ENCODE results near the gene BAG3. TPM values are rescaled to one million over a fixed set of nuclear protein-coding genes. Genes with fewer than 3 reads are reported as not detected.

The BAG3 gene
- total and polyA plus RNA-seq, 2 of the 4 experiments (the other 2 are of a cell fraction) = 5.4 to 42.5 TPM

DNA sequence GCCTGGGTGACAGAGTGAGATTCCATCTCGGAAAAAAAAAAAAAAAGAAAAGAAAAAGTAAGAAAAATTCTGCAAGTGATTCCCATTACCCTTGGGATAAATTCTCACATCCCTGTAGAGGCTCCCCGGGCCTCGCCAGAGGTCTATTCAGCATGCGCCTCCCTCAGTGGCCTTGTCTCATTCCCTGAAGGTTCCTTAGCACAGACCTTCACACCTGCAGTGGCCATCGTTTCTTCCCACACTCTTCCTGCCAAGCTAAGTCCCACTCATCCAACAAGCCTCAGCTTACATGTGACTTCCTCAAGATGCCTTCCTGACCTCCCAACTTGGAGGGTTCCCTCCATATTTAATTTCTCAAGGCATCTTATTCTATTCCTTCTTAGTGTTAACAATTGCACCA is 20.9 kb upstream of the BAG3 start:
- Histone ChIP-seq H3K9me3 (ENCODE audit: control insufficient read depth, insufficient read depth, low read length) (no peaks in the 10 kb centered on the region), H4K91ac (ENCODE audit: insufficient read depth, low read depth, low read length) (no peak overlapping the region), H3K4ac (ENCODE audit: low read depth, low read length) (no peak overlapping the region), H4K8ac (ENCODE audit: low read depth in 2 of 2, low read length in 2 of 2) (no peak overlapping the region), H3K56ac (ENCODE audit: extremely low read depth, insufficient read depth, low read length) (no peak overlapping the region), H2BK20ac (ENCODE audit: low read depth, low read length) (no peak overlapping the region), H3K27ac (ENCODE audit: insufficient read depth, low read length) (no peak overlapping the region), H3K4me3 (ENCODE audit: insufficient read depth, low read depth, low read length) (no peak overlapping the region), H2BK5ac (ENCODE audit: low read depth, low read length, poor library complexity, severe bottlenecking) (no peak overlapping the region), H3K14ac (replicated peaks; ENCODE audit: low read depth, low read length) (no peak overlapping the region), H3K4me1 (ENCODE audit: control insufficient read depth, insufficient read depth, low read length) (no peaks in the 10 kb centered on the region), H4K20me1 (ENCODE audit: insufficient read depth, low read length) (no peaks in the 10 kb centered on the region), H2AK9ac (replicated peaks; ENCODE audit: low read depth, low read length, poor library complexity) (no peak overlapping the region), H3K9me1 (ENCODE audit: insufficient read depth, low read length) (no peaks in the 10 kb centered on the region; the same call in 1 of the 2 replicates), H3K36me3 (ENCODE audit: control insufficient read depth, insufficient read depth, low read length) (no peaks in the 10 kb centered on the region), H4K5ac (ENCODE audit: low read depth, low read length) (no peak overlapping the region), H3K18ac (ENCODE audit: low read depth, low read length) (no peak overlapping the region), H3K27me3 (ENCODE audit: control insufficient read depth, insufficient read depth, low read length) (peaks cover 3% of the 10 kb centered on the region), H3K4me2 (ENCODE audit: low read depth, low read length) (no peak overlapping the region), H2AFZ (replicated peaks; ENCODE audit: low read length, poor library complexity) (no peak overlapping the region), H3K23ac (ENCODE audit: low read depth, low read length) (no peak overlapping the region), H3K9ac (ENCODE audit: low read depth, low read length) (no peak overlapping the region), H3K79me1 (ENCODE audit: low read depth in 1 of 2, low read length in 2 of 2) (no peaks in the 10 kb centered on the region), H2BK15ac (ENCODE audit: low read depth, low read length) (no peak overlapping the region), H2AK5ac (ENCODE audit: low read depth, low read length) (no peak overlapping the region), H2BK120ac (ENCODE audit: low read depth, low read length) (no peak overlapping the region)
- no peak for TF ChIP-seq ELK1 (IDR thresholded peaks at IDR 0.05; ENCODE audit: borderline replicate concordance, low read depth, low read length)
- TF ChIP-seq RCOR1 (IDR thresholded peaks at IDR 0.05; ENCODE audit: insufficient replicate concordance, low read length) = no peak
- no peak for TF ChIP-seq NFE2L2 (IDR thresholded peaks at IDR 0.05; ENCODE audit: low read depth, low read length)
- no peak for TF ChIP-seq SMC3 (IDR thresholded peaks at IDR 0.05; ENCODE audit: low read depth, low read length)
- no peak for TF ChIP-seq USF2 (IDR thresholded peaks at IDR 0.05; ENCODE audit: low read depth, low read length)
- TF ChIP-seq RAD21 (IDR thresholded peaks at IDR 0.05; ENCODE audit: low read length) = no peak
- no peak for TF ChIP-seq CTCF (conservative IDR thresholded peaks at IDR 0.05; ENCODE audit: low read depth, low read length)
- TF ChIP-seq CEBPB (IDR thresholded peaks at IDR 0.05; ENCODE audit: low read depth, low read length) = no peak
- TF ChIP-seq RFX5 (IDR thresholded peaks at IDR 0.05; ENCODE audit: low read depth, low read length) = no peak
- no TSS peak for BruUV-seq (replicated peaks)
- intact Hi-C loops (cut with micrococcal nuclease) = no loop called here
- in situ Hi-C loops (cut with MboI; ENCODE audit: low sequenced_read_pairs) = no loop called here
- 90% methylated on average over 2 of the region's 5 CpGs; no CpG with 5 or more reads in 1 of the 2 experiments for WGBS, 2 experiments (ENCODE audit: extremely low coverage in 2 of 2, insufficient read length in 1 of 2)
- no peak for ATAC-seq (ENCODE audit: low read depth)
- dilution Hi-C loops (cut with HindIII; ENCODE audit: low sequenced_read_pairs, unreplicated experiment) = no loop called here
- no peak for DNase-seq
- POLR2A ChIA-PET (ENCODE audit: unreplicated experiment) = no interaction called here
- CTCF ChIA-PET = no interaction called here
